DND-41 (cell line): ENCODE measurements around the gene KRT80.

ENCODE experiments used
- ATAC-seq: fragments of 200-7000 bp; cut with Tn5 transposase; 3 replicates; pipeline ENCODE4 v1.9.1; 2021; ENCODE audit warnings: low read depth; ENCODE audit not compliant: insufficient read depth
- DNase-seq: peaks from one replicate; pipeline ENCODE4 v3.0.0-alpha.2; 2020
- H2AFZ ChIP-seq: 2 replicates; pipeline ENCODE4 v1.6.0; 2012; ENCODE audit warnings: low read depth, low read length
- H3K27ac ChIP-seq: 2 replicates; pipeline ENCODE4 v1.5.1; 2012; ENCODE audit warnings: low read length, inconsistent platforms
- H3K27me3 ChIP-seq: fragments of 200-600 bp; sonication (generic); 2 replicates; pipeline ENCODE4 v1.6.0; 2012; ENCODE audit warnings: low read length, mild to moderate bottlenecking, inconsistent platforms; ENCODE audit not compliant: insufficient read depth, poor library complexity
- H3K36me3 ChIP-seq: 2 replicates; pipeline ENCODE4 v1.5.1; 2012; ENCODE audit warnings: low read length, inconsistent platforms; ENCODE audit not compliant: insufficient read depth
- H3K4me1 ChIP-seq: 2 replicates; pipeline ENCODE4 v1.5.1; 2012; ENCODE audit warnings: mild to moderate bottlenecking, low read length; ENCODE audit not compliant: insufficient read depth
- H3K4me2 ChIP-seq: 2 replicates; pipeline ENCODE4 v1.6.0; 2012; ENCODE audit warnings: mild to moderate bottlenecking, moderate library complexity, low read length, inconsistent platforms; ENCODE audit not compliant: insufficient read depth
- H3K4me3 ChIP-seq, 2 experiments: fragments of 200-600 bp in 1 of 2; shearing (Covaris generic) in 1 of 2; 2 replicates each; pipeline ENCODE4 v1.5.1; 2012 to 2016; ENCODE audit warnings: inconsistent platforms in 2 of 2, low read length in 2 of 2, mild to moderate bottlenecking in 2 of 2, low read depth in 1 of 2, moderate library complexity in 1 of 2
- H3K79me2 ChIP-seq: 2 replicates; pipeline ENCODE4 v1.6.0; 2012; ENCODE audit warnings: low read length, inconsistent platforms; ENCODE audit not compliant: insufficient read depth
- H3K9ac ChIP-seq: 2 replicates; pipeline ENCODE4 v1.6.0; 2012; ENCODE audit warnings: low read depth, mild to moderate bottlenecking, inconsistent platforms, low read length, moderate library complexity
- H3K9me3 ChIP-seq: 2 replicates; pipeline ENCODE4 v1.5.1; 2012; ENCODE audit warnings: low read length, moderate library complexity, mild to moderate bottlenecking, inconsistent platforms; ENCODE audit not compliant: insufficient read depth, severe bottlenecking
- H4K20me1 ChIP-seq: 2 replicates; pipeline ENCODE4 v1.6.0; 2012; ENCODE audit warnings: low read length; ENCODE audit not compliant: insufficient read depth
- CTCF ChIP-seq: IDR thresholded peaks from 2 replicates; pipeline ENCODE4 v1.5.1; 2012; ENCODE audit warnings: borderline replicate concordance, low read length, moderate library complexity, mild to moderate bottlenecking; ENCODE audit not compliant: poor library complexity, severe bottlenecking; ENCODE audit errors: extremely low read depth
- EZH2 ChIP-seq: IDR thresholded peaks from 3 replicates; pipeline ENCODE4 v1.6.1; 2012; ENCODE audit warnings: borderline replicate concordance, low read depth, mild to moderate bottlenecking, moderate library complexity, low read length, inconsistent platforms; ENCODE audit not compliant: severe bottlenecking

The KRT80 gene

GRCh38 chr12:52151153-52151836 is 40.5 kb downstream of the KRT80 start:
- Histone ChIP-seq H3K27me3 (no peaks in the 10 kb centered on the region), H2AFZ (no peak overlapping the region), H3K4me2 (no peak overlapping the region), H3K27ac (no peak overlapping the region), H3K9me3 (no peaks in the 10 kb centered on the region), H4K20me1 (peaks cover 3% of the 10 kb centered on the region; the same call in 1 of the 2 replicates), H3K9ac (no peak overlapping the region), H3K79me2 (no peaks in the 10 kb centered on the region), H3K36me3 (no peaks in the 10 kb centered on the region), H3K4me1 (no peaks in the 10 kb centered on the region), H3K4me3 (no peak overlapping the region)
- TF ChIP-seq CTCF (no peak), EZH2 (no peak)
- ATAC-seq (no peak), DNase-seq (no peak)

GRCh38 chr12:52149651-52150241 is 42.1 kb downstream of the KRT80 start:
- H3K79me2 ChIP-seq, result no peaks in the 10 kb centered on the region
- no peak overlapping the region for H3K4me2 ChIP-seq
- H3K4me3 ChIP-seq, result no peak overlapping the region
- no peak overlapping the region for H3K9ac ChIP-seq
- no peaks in the 10 kb centered on the region for H3K4me1 ChIP-seq
- no peaks in the 10 kb centered on the region; the same call in 1 of the 2 replicates for H4K20me1 ChIP-seq
- H3K27me3 ChIP-seq, result no peaks in the 10 kb centered on the region
- DNase-seq (no peak), ATAC-seq (no peak)
- TF ChIP-seq CTCF, result no peak
- H3K9me3 ChIP-seq, result no peaks in the 10 kb centered on the region
- no peak overlapping the region for H2AFZ ChIP-seq
- H3K27ac ChIP-seq, result no peak overlapping the region
- no peaks in the 10 kb centered on the region for H3K36me3 ChIP-seq

GRCh38 chr12:52149182-52149641 is 42.6 kb downstream of the KRT80 start:
- ATAC-seq, result no peak
- TF ChIP-seq CTCF (no peak), EZH2 (no peak)
- no peaks in the 10 kb centered on the region; the same call in 1 of the 2 replicates for H4K20me1 ChIP-seq
- H3K27me3 ChIP-seq, result no peaks in the 10 kb centered on the region
- no peak overlapping the region for H3K9ac ChIP-seq
- H3K27ac ChIP-seq, result no peak overlapping the region
- no peaks in the 10 kb centered on the region for H3K9me3 ChIP-seq
- no peak overlapping the region for H3K4me3 ChIP-seq
- no peak overlapping the region for H2AFZ ChIP-seq
- no peaks in the 10 kb centered on the region for H3K4me1 ChIP-seq
- no peak overlapping the region for H3K4me2 ChIP-seq
- H3K36me3 ChIP-seq, result no peaks in the 10 kb centered on the region
- no peaks in the 10 kb centered on the region for H3K79me2 ChIP-seq
- DNase-seq, result no peak
